UCSD-AML1 (cell line): ENCODE results near the gene GAPT.
A peak's percentile ranks its signal among the peaks of the same experiment; 100 is the strongest.

ENCODE experiments used
- DNase-seq: peaks from one replicate; lab custom pipeline; 2025; ENCODE audit not compliant: unreplicated experiment; lab: John Stamatoyannopoulos, UW

Gene GAPT

GRCh38 chr5:58491216-58491892 lies at the start of gene GAPT:
Gene GAPT, plus strand, starts transcription at chr5:58491435. Its CDS starts 3,102 bp downstream, at chr5:58494537.
- no peak for DNase-seq

- DNase-seq, result no peak
Observed at GRCh38 chr5:58444805-58445204, 46.4 kb upstream of the GAPT start.

DNA sequence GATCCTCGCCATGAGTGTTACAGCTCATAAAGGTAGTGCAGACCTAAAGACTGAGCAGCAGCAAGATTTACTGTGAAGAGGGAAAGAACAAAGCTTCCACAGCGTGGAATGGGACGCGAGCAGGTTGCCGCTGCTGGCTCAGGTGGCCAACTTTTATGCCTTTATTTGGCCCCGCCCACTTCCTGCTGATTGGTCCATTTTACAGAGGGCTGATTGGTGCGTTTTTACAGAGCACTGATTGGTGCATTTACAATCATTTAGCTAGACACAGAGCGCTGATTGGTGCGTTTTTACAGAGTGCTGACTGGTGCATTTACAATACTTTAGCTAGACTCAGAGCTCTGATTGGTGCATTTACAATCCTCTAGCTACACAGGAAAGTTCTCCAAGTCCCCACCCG lies 45.2 kb upstream of the GAPT start:
- no peak for DNase-seq

- no peak for DNase-seq
Observed at GRCh38 chr5:58447226-58447625, 44.0 kb upstream of the GAPT start.

- no peak for DNase-seq
Observed at GRCh38 chr5:58450018-58450417, 41.2 kb upstream of the GAPT start.

- no peak for DNase-seq
Observed at GRCh38 chr5:58450811-58451629, 40.2 kb upstream of the GAPT start.

DNA sequence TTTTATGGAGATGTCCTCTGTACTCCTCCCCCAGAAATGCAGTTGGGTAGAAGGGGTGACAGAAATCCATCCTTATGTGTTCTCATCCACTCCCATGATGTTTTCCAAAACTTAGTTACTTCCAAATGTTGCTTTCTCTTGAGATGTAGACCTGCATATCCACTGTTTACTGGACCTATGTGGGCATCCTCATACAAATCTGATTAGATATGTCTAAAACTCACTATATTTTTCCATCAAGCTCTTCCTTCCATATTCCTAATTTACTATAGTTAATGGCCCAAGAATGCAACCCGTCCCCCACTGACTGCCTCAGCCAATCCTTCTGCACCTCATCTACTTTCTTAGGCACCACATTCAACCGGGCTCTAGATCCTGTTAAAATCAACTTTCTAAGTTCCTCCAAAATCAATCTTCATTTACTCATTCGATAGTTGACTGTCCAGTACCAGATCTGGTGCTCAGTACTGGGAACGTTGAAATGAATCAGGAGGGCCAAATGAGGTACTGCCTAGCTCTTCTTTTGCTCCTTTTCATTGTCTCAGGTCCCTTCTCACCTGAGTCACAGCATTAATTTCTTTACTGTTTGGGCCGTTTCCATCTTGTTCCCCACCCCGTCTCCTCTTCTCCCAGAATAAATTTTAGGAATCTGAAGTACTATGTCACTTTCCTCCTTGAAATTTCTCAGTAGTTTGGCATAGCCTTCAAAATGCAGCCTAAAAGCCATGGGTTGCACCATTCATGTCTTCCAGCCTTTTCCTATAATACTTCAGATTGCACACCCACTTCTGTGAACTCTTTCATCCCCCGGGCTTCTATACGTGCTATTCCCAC lies 39.3 kb upstream of the GAPT start:
- no peak for DNase-seq

- no peak for DNase-seq
Observed at GRCh38 chr5:58452566-58453258, 38.5 kb upstream of the GAPT start.

DNA sequence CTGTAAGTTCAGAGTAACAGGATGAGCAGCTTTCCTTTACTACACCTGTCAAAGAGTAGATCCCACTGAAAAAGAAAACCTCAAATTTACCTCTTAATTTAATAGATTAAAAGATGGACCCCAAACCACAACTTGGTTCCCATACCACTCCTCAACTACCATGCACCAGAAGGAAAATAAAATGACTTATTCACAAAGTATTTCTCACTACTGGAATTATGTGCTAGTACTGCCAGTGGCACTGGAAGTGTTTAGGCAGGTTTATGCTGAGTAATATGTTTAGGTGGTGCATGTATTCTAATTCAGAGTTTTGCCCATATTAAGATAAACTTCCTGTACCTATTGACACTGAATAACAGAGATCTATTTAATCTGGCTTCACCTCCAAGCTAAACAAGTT lies 37.9 kb upstream of the GAPT start:
- no peak for DNase-seq

DNA sequence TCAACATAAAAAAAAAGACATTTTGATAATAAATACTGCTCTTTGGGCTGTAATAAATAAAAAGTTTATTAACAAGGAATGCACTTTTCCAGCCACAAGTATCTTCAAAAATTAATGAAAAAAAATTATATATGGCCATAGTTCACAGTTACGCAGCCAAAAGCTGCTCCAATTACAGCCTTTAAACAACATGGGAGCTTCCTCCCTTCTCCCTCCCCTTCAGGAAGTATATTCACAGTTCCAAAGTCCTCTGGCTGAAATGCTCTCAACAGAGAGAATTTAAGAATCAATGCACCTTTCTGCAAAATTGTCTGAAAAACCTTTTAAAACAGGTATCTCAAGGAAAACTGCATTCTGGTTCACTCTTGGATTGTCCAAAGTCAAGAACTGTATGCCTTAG lies 37.2 kb upstream of the GAPT start:
- no peak for DNase-seq

- no peak for DNase-seq
Observed at GRCh38 chr5:58455066-58455465, 36.2 kb upstream of the GAPT start.

GRCh38 chr5:58455480-58455879 lies 35.8 kb upstream of the GAPT start:
- DNase-seq, result no peak

DNA sequence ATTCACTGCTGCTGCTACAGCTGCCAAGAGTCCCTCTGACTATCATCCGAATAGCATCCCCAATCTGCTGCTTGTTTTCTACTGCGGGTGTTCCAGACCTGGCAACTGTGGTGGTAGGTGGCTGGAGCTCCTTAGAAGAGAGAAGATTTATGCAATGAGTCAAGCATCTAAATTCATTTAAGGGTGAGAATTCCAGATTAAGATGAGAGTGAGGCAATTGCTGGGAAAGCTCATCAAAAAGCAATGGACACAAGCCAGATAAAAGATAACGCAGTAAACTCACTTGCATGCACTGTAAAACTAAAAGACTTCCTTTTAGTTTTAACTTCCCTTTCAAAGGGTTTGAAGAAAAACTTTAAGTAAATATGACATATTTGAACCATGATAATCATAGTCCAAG lies 35.2 kb upstream of the GAPT start:
- DNase-seq, result no peak

DNA sequence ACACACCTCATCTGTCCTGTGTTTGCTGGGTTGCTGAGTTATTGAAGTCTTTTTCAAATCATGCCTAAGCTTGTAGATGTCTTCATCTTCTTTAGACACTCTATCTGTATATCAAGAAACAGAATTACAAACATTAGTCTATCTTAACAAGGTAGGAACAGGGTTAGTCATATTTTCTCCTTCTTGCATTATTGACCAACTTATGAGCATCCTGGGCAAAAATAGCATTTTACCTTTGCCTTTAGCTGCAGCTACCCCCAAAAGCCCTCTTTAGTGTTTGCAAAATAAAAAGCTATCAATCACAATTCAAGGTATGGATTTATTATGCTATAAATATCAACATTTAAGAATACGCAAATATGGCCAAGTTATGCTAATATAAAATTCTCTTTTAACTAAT lies 34.7 kb upstream of the GAPT start:
- DNase-seq, result no peak

GRCh38 chr5:58457050-58457449 lies 34.2 kb upstream of the GAPT start:
- no peak for DNase-seq

DNA sequence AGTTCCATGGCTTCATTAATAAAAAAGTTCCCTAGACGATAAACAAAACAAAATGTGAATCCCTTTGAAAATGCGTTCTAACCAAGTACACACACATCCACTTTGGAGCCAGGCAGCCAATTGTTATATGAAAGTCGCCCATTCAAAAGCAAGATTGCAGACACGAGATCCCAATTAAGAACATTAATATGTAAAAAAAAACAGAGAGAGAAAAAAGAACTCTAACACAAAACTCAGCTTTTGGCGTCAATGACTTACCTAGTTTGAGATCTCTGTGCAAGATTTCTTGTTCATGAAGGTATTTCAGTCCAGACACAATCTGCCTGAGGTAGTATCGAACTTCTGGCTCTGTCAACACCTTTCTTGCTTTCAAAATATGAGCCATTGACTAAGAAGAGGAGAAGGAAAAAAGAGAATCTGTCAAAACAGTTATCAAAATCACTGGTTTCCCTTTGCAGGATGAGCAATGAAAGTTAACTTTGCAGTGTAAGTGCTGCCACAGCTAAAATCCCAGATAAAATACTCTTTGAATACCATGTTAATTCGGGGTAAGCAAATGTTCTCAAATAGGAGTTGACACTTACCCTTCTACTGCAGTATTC lies 33.0 kb upstream of the GAPT start:
- no peak for DNase-seq

DNA sequence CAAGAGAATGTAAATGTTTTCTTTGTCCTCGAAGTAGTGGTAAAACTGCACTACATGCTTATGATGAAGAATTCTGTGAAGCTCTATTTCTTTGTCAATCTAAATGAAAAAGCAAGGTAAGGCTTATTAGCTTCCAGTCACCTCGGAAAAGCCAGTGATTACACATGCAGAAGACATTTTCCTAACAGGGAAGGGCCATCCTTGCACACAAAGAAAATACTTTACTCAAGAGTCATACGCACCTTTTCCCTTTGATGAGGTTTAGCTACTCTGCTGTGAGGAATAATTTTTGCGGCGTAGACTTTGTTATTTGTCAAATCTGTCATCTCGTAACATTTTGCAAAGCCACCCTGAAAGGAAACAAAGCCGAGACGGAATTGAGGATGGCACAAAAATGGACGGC lies 32.5 kb upstream of the GAPT start:
- DNase-seq, result no peak

DNA sequence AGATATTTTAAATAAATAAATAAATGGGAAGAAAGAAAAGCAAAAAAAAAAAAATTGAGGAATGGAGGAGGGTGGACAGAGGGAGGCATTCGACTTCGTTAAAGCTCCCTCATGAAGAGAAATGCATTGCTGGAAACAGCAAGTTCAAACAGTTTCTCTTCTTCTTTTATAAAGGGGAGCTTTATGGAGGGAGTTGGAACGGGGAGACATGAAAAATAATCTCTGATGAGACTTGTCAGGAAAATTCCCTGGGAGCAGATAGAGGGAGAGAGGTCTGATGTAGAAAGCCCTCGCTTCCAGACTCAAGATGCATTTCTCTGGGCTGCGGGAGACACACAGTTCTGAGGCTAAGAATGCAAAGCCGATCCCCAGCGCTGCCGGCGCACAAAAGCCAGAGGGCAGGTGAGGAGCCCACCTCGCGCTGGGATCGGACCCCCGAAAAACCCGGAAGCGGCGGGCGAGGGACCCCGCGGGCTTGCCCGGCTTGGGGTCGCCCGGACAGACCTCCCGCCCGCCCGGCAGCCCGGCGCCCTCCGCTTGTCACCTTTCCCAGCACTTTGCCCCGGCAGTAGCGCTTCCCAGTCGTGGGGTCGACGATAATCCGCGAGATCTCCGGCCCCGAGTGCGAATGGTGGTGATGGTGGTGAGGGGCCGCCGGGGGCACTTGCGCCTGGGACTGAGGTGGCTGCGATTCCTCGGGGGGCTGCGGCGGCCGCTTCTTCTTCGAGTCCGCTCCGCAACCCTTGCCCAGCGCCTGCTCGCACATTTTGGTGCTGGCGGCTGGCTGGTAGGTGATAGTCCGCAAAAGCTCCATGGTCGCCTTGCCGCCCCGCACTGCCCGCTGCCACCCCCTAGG lies 31.9 kb upstream of the GAPT start:
- DNase-seq, result peak; percentile 61

- peak; percentile 93 for DNase-seq
Observed at GRCh38 chr5:58460002-58460731, 31.1 kb upstream of the GAPT start, which contains the start of gene PLK2. Gene PLK2, minus strand, starts transcription at chr5:58460086. Its CDS starts 127 bp downstream, at chr5:58459959.
